GM19238 (cell line): ENCODE data around the gene ANKRD27.

ENCODE experiments used
- DNase-seq: peaks from one replicate; pipeline ENCODE4 v3.0.0; 2011; ENCODE audit warnings: low spot score; ENCODE audit not compliant: insufficient read length

ANKRD27 gene

DNA sequence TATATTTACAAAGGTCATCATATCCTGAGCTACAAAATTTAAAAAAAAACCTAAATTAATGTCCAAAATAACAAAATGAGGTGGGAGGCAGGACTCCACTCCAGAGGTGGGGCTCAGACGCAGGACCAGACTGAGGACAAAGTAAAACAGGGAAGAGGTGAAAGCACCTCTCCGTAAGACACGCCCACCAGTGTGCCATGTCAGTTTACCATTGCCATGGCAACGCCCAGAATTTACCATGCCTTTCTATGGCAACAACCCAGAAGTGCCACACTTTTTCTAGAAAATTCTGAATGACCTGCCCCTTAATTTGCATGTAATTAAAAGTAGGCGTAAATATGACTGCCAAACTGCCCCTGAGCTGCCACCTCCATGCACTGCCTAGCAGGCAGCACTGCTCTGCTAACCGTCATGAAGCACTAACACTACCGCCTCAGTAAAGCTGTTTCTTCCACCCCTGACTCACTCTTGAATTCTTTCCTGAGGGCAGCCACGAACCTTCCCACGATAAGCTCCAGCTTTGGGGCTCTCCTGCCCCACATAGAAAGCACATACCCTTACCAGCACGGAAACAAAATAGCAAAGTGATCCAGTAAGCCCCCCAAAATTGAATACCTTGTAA, 116.3 kb downstream of the ANKRD27 start:
- DNase-seq = no peak

DNA sequence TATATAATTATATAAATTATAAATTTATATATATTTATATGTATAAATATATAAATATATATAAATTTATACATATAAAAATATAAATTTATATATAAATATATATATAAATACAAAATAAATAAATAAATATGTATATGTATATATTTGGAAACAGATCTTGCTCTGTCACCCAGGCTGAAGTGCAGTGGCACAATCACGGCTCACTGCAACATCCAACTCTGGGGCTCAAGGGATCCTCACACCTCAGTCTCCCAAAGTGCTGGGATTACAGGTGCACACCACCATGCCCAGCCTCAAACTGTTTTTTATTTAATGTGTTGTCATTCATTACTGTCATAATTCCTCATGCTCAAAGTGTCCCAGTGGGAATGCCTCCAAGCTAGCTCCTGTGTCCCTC, 119.2 kb downstream of the ANKRD27 start:
- no peak for DNase-seq

DNA sequence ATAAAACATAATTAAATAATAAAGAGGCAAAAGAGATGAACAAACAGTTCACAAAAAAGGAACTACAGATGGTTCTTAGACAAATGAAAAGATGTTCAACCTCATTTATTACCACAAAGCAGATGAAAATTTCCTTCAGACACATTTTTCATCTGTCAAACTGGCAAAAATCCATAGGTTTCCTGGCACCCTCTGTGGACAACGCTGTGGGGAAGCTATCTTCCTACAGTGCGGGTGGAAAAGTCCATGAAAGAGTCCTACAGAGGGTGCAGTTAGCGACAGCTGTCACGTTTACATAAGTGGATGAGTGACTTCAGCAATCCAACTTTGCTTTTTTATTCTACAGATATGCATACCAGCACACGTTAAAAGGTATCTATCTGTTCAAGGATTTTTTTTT, 124.3 kb downstream of the ANKRD27 start:
- no peak for DNase-seq
